Activated naive CD8-positive, alpha-beta T cell treated with anti-CD3 and anti-CD28 coated beads, Interleukin-2, amount 10 ng/mL, durations not matched to agents 7 days and 5 days (primary cell): ENCODE measurements around the gene CDK2. TPM values are rescaled to one million over a fixed set of nuclear protein-coding genes. Genes with fewer than 3 reads are reported as not detected.

Experiments used
- ATAC-seq: fragments of 150-1000 bp; cut with Tn5 transposase; one replicate; pipeline ENCODE4 v1.10.0; 2021; ENCODE audit warnings: low read depth, moderate library complexity
- POLR2A ChIA-PET: fragments of 350-600 bp; sonication (Branson Sonifier 250); formaldehyde crosslinking; loops from one replicate; lab custom pipeline; 2021; ENCODE audit warnings: antibody characterized with exemption; lab: Charles Lee
- DNase-seq: peaks from one replicate; pipeline ENCODE4 v3.0.0; 2021
- H3K27ac Mint-ChIP-seq: one replicate; pipeline ENCODE4 v1.8.0; 2022; ENCODE audit warnings: mild to moderate bottlenecking, mixed read lengths
- H3K27me3 Mint-ChIP-seq: one replicate; pipeline ENCODE4 v1.8.0; 2022; ENCODE audit warnings: mild to moderate bottlenecking, moderate library complexity, mixed read lengths
- H3K36me3 Mint-ChIP-seq: one replicate; pipeline ENCODE4 v1.8.0; 2021; ENCODE audit warnings: mild to moderate bottlenecking, mixed read lengths
- H3K4me1 Mint-ChIP-seq: one replicate; pipeline ENCODE4 v1.8.0; 2021; ENCODE audit warnings: mixed read lengths
- H3K4me3 Mint-ChIP-seq: one replicate; pipeline ENCODE4 v1.8.0; 2022; ENCODE audit warnings: mild to moderate bottlenecking, moderate library complexity, mixed read lengths
- H3K9me3 Mint-ChIP-seq: one replicate; pipeline ENCODE4 v1.8.0; 2021; ENCODE audit warnings: mixed read lengths
- total RNA-seq, 2 experiments: library from RNA; stranded (reverse); gene quantifications; one replicate each; pipeline ENCODE4 v1.2.3, GENCODE V29; 2021

The CDK2 gene
- total RNA-seq, 2 experiments from 2014 or later, result 117 to 125 TPM

GRCh38 chr12:55931317-55931779 lies 35.3 kb upstream of the CDK2 start:
- POLR2A ChIA-PET, result interaction anchor here (0.9 to 5.7 kb wide), 6 partner anchors 9 to 173 kb away, joined by 3 to 43 read pairs (median 16); partner anchors contain the start of genes DNAJC14, ORMDL2, PA2G4 and RAB5B
- H3K27me3 Mint-ChIP-seq, result no peaks in the 10 kb centered on the region

GRCh38 chr12:55931780-55932550 lies 34.7 kb upstream of the CDK2 start:
- H3K27ac Mint-ChIP-seq, result peak overlapping the region; percentile 98
- peaks cover 49% of the 10 kb centered on the region for H3K36me3 Mint-ChIP-seq
- H3K4me3 Mint-ChIP-seq, result peak overlapping the region; percentile 98
- DNase-seq (peak; percentile 61), ATAC-seq (no peak)
- no peaks in the 10 kb centered on the region for H3K27me3 Mint-ChIP-seq
- POLR2A ChIA-PET, result interaction anchor here (0.9 to 5.5 kb wide), 6 partner anchors 8 to 172 kb away, joined by 3 to 38 read pairs (median 10); partner anchors contain the start of genes DNAJC14, ORMDL2, PA2G4 and SARNP
- H3K9me3 Mint-ChIP-seq, result no peaks in the 10 kb centered on the region
- peaks cover 44% of the 10 kb centered on the region for H3K4me1 Mint-ChIP-seq

More at GRCh38 chr12:55931317-55931779, 35.3 kb upstream of the CDK2 start:
- no peak for ATAC-seq
- H3K27ac Mint-ChIP-seq, result peak overlapping the region; percentile 98
- H3K36me3 Mint-ChIP-seq, result peaks cover 47% of the 10 kb centered on the region
- H3K4me3 Mint-ChIP-seq, result peak overlapping the region; percentile 98
- no peak for DNase-seq
- H3K9me3 Mint-ChIP-seq, result no peaks in the 10 kb centered on the region
- H3K4me1 Mint-ChIP-seq, result peaks cover 39% of the 10 kb centered on the region

GRCh38 chr12:55932551-55932910 lies 34.1 kb upstream of the CDK2 start:
- DNase-seq (no peak), ATAC-seq (no peak)
- Mint-ChIP-seq H3K9me3 (no peaks in the 10 kb centered on the region), H3K27ac (peak overlapping the region; percentile 98), H3K4me3 (peak overlapping the region; percentile 98), H3K27me3 (no peaks in the 10 kb centered on the region), H3K36me3 (peaks cover 51% of the 10 kb centered on the region), H3K4me1 (peaks cover 49% of the 10 kb centered on the region)
- POLR2A ChIA-PET, result interaction anchor here (1.1 to 5.5 kb wide), 9 partner anchors 12 to 115 kb away, joined by 4 to 38 read pairs (median 9); partner anchors contain the start of genes DNAJC14, ORMDL2, RAB5B and SARNP

GRCh38 chr12:55933169-55933798 lies 33.3 kb upstream of the CDK2 start:
- no peaks in the 10 kb centered on the region for H3K27me3 Mint-ChIP-seq
- ATAC-seq, result no peak
- peaks cover 53% of the 10 kb centered on the region for H3K36me3 Mint-ChIP-seq
- peaks cover 56% of the 10 kb centered on the region for H3K4me1 Mint-ChIP-seq
- POLR2A ChIA-PET, result interaction anchor here (0.5 to 5.5 kb wide), 13 partner anchors 11 to 115 kb away, joined by 3 to 38 read pairs (median 5); partner anchors contain the start of genes DNAJC14, ORMDL2, RAB5B and SARNP
- no peak for DNase-seq
- no peaks in the 10 kb centered on the region for H3K9me3 Mint-ChIP-seq
- peak overlapping the region; percentile 98 for H3K27ac Mint-ChIP-seq
- peak overlapping the region; percentile 98 for H3K4me3 Mint-ChIP-seq

- POLR2A ChIA-PET, result interaction anchor here (0.5 to 5.5 kb wide), 15 partner anchors 8 to 205 kb away, joined by 3 to 38 read pairs (median 5); partner anchors contain the start of genes DNAJC14, ORMDL2, PYM1 and RAB5B
- H3K4me3 Mint-ChIP-seq, result peak overlapping the region; percentile 98
- DNase-seq (no peak), ATAC-seq (no peak)
- H3K36me3 Mint-ChIP-seq, result peaks cover 57% of the 10 kb centered on the region
- peak overlapping the region; percentile 82 for H3K27ac Mint-ChIP-seq
- H3K4me1 Mint-ChIP-seq, result peaks cover 63% of the 10 kb centered on the region
- H3K27me3 Mint-ChIP-seq, result no peaks in the 10 kb centered on the region
- no peaks in the 10 kb centered on the region for H3K9me3 Mint-ChIP-seq
These were observed 32.6 kb upstream of the CDK2 start for GRCh38 chr12:55933799-55934742.

- POLR2A ChIA-PET, result interaction anchor here (0.8 to 5.5 kb wide), 8 partner anchors 9 to 206 kb away, joined by 3 to 38 read pairs (median 9); partner anchors contain the start of genes DNAJC14, PYM1 and RAB5B
- Mint-ChIP-seq H3K36me3 (peaks cover 59% of the 10 kb centered on the region), H3K27me3 (no peaks in the 10 kb centered on the region), H3K4me3 (peak overlapping the region; percentile 98), H3K27ac (peak overlapping the region; percentile 82), H3K4me1 (peaks cover 65% of the 10 kb centered on the region), H3K9me3 (no peaks in the 10 kb centered on the region)
- no peak for DNase-seq
- ATAC-seq, result no peak
These were observed 31.9 kb upstream of the CDK2 start for GRCh38 chr12:55934773-55935172.

- H3K9me3 Mint-ChIP-seq, result no peaks in the 10 kb centered on the region
- ATAC-seq (no peak), DNase-seq (peak; percentile 46)
- H3K4me3 Mint-ChIP-seq, result peak overlapping the region; percentile 98
- peak overlapping the region; percentile 82 for H3K27ac Mint-ChIP-seq
- H3K36me3 Mint-ChIP-seq, result peaks cover 65% of the 10 kb centered on the region
- POLR2A ChIA-PET, result interaction anchor here (0.6 to 5.5 kb wide), 12 partner anchors 9 to 206 kb away, joined by 3 to 38 read pairs (median 6); partner anchors contain the start of genes CD63, DNAJC14, ORMDL2 and PYM1
- peaks cover 67% of the 10 kb centered on the region for H3K4me1 Mint-ChIP-seq
- H3K27me3 Mint-ChIP-seq, result no peaks in the 10 kb centered on the region
These were observed 30.9 kb upstream of the CDK2 start for GRCh38 chr12:55935738-55936151.

GRCh38 chr12:55937981-55938380 lies 28.6 kb upstream of the CDK2 start:
- no peaks in the 10 kb centered on the region for H3K27me3 Mint-ChIP-seq
- H3K27ac Mint-ChIP-seq, result peak overlapping the region; percentile 79
- H3K4me1 Mint-ChIP-seq, result peaks cover 80% of the 10 kb centered on the region
- POLR2A ChIA-PET, result interaction anchor here (1.0 to 3.4 kb wide), 5 partner anchors 11 to 199 kb away, joined by 3 to 76 read pairs (median 7); partner anchors contain the start of genes DGKA, ORMDL2, PYM1 and SARNP
- DNase-seq, result no peak
- no peaks in the 10 kb centered on the region for H3K9me3 Mint-ChIP-seq
- no peak overlapping the region for H3K4me3 Mint-ChIP-seq
- H3K36me3 Mint-ChIP-seq, result peaks cover 68% of the 10 kb centered on the region
- ATAC-seq, result no peak

- Mint-ChIP-seq H3K4me3 (peak overlapping the region; percentile 43), H3K9me3 (no peaks in the 10 kb centered on the region), H3K27me3 (no peaks in the 10 kb centered on the region), H3K4me1 (peaks cover 74% of the 10 kb centered on the region), H3K36me3 (peaks cover 66% of the 10 kb centered on the region), H3K27ac (peak overlapping the region; percentile 79)
- POLR2A ChIA-PET, result interaction anchor here (0.6 to 2.9 kb wide), 11 partner anchors 10 to 1689 kb away, joined by 3 to 76 read pairs (median 6); partner anchors contain the start of genes DGKA, ORMDL2, PYM1 and RAB5B
- DNase-seq, result no peak
- ATAC-seq, result no peak
These were observed 27.7 kb upstream of the CDK2 start for GRCh38 chr12:55938826-55939501.

- Mint-ChIP-seq H3K4me1 (peaks cover 68% of the 10 kb centered on the region), H3K4me3 (peak overlapping the region; percentile 54), H3K36me3 (peaks cover 64% of the 10 kb centered on the region), H3K9me3 (no peaks in the 10 kb centered on the region), H3K27me3 (no peaks in the 10 kb centered on the region), H3K27ac (peak overlapping the region; percentile 81)
- POLR2A ChIA-PET, result interaction anchor here (0.6 to 2.9 kb wide), 14 partner anchors 8 to 201 kb away, joined by 3 to 76 read pairs (median 6); partner anchors contain the start of genes DGKA, DNAJC14, ORMDL2 and PYM1
- peak; percentile 88 for ATAC-seq
- peak; percentile 78 for DNase-seq
These were observed 26.4 kb upstream of the CDK2 start for GRCh38 chr12:55940065-55940732.

GRCh38 chr12:55942055-55942454 lies 24.6 kb upstream of the CDK2 start:
- POLR2A ChIA-PET, result interaction anchor here (1.0 to 3.9 kb wide), 3 partner anchors 12 to 15 kb away, joined by 3 to 23 read pairs (median 8); partner anchors contain the start of gene PYM1
- DNase-seq, result no peak
- Mint-ChIP-seq H3K27me3 (no peaks in the 10 kb centered on the region), H3K36me3 (peaks cover 63% of the 10 kb centered on the region), H3K4me3 (no peak overlapping the region), H3K4me1 (peaks cover 53% of the 10 kb centered on the region), H3K27ac (peak overlapping the region; percentile 6), H3K9me3 (no peaks in the 10 kb centered on the region)
- no peak for ATAC-seq
